Kasumi-1 (cell line): ENCODE measurements around the gene ARL3.
"Not testable (repeated sequence)": the region's sequence is repeated elsewhere in the genome, so short reads cannot be mapped to it uniquely, and the experiment has no call there.

Experiments used
- DNase-seq, 2 experiments: peaks; one replicate each; lab custom pipeline; 2025; lab: John Stamatoyannopoulos, UW

The ARL3 gene

GRCh38 chr10:102735065-102735562, 20.9 kb upstream of the ARL3 start:
- DNase-seq = no peak

GRCh38 chr10:102732661-102733060, 18.5 kb upstream of the ARL3 start:
- DNase-seq = no peak

GRCh38 chr10:102731222-102731800, 17.1 kb upstream of the ARL3 start:
- DNase-seq = no peak

- peak; percentile 74 to 82 for DNase-seq
These were observed 15.1 kb upstream of the ARL3 start for GRCh38 chr10:102729029-102730026.

- DNase-seq = no peak
These were observed 13.0 kb upstream of the ARL3 start for GRCh38 chr10:102727037-102727818.

- no peak for DNase-seq
These were observed 12.1 kb upstream of the ARL3 start for GRCh38 chr10:102726274-102726673.

- DNase-seq = no peak
These were observed 9.8 kb upstream of the ARL3 start for GRCh38 chr10:102723989-102724388.

- no peak for DNase-seq
These were observed 7.8 kb upstream of the ARL3 start for GRCh38 chr10:102721954-102722353.

GRCh38 chr10:102720775-102721301, 6.6 kb upstream of the ARL3 start:
- DNase-seq = no peak

GRCh38 chr10:102720337-102720736, 6.1 kb upstream of the ARL3 start:
- no peak for DNase-seq

GRCh38 chr10:102718220-102718619, 4.0 kb upstream of the ARL3 start:
- peak; percentile 49 to 61 for DNase-seq

GRCh38 chr10:102716900-102717565, 2.8 kb upstream of the ARL3 start:
- DNase-seq = not testable (repeated sequence)

- no peak for DNase-seq
These were observed 1.7 kb upstream of the ARL3 start for GRCh38 chr10:102715880-102716279.

- peak; percentile 74 to 87 for DNase-seq
These were observed 641 bp upstream of the ARL3 start, which contains the start of gene SFXN2 for GRCh38 chr10:102714621-102715455. TSS of gene SFXN2 (plus strand) at chr10:102714636. CDS start at chr10:102726637, 12,001 bp downstream.

GRCh38 chr10:102713539-102713813, 721 bp downstream of the ARL3 start:
- DNase-seq = no peak

GRCh38 chr10:102712843-102713538, 1.2 kb downstream of the ARL3 start:
- DNase-seq = peak; percentile 61 to 74

GRCh38 chr10:102712089-102712488, 2.1 kb downstream of the ARL3 start:
- no peak for DNase-seq

GRCh38 chr10:102710609-102711008, 3.6 kb downstream of the ARL3 start:
- peak in 1 of 2 experiments; percentile 31 for DNase-seq

GRCh38 chr10:102705531-102705930, 8.7 kb downstream of the ARL3 start:
- no peak for DNase-seq

GRCh38 chr10:102704915-102705314, 9.3 kb downstream of the ARL3 start:
- DNase-seq = no peak
